ENCODE measurements around the gene TIGAR. TPM values are rescaled to one million over a fixed set of nuclear protein-coding genes. Genes with fewer than 3 reads are reported as not detected.
A peak's percentile ranks its signal among the peaks of the same experiment; 100 is the strongest.

Gene TIGAR
- total RNA-seq, 1 donor from 2014 or later = 13.6 TPM

DNA sequence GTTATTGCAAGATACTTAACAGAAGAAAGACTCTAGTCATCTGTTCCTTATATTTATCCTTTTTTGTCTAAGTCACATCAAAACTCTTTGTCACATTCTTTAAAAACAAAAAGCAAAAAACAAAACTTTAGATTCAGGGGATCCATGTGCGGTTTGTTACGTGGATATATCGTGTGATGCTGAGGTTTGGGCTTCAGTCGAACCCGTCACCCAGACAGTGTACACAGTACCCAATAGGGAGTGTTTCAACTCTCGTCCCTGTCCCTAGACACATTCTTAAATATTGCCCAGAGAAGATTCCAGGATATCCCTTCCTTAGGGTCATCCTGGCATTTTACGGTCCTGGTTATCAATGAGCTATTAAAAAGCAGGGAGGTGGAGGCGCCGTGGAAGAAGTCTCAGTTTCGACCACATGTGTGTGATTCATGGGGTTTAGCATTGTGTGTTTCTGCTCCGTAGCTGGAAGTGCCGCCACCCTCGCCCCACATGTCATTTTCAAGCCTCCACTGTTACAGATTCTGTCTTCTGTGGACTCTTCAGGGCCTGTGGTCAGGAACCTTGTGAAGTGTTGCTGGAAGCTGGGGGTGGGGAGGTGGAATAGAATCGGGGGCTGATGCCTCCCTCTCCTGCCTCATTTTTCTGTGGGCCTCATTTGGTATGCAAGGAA, 27.6 kb upstream of the TIGAR start:
- ATAC-seq (ENCODE audit: poor library complexity) (no peak), DNase-seq (no peak)
- intact Hi-C loops (cut with DNase I) = no loop called here

DNA sequence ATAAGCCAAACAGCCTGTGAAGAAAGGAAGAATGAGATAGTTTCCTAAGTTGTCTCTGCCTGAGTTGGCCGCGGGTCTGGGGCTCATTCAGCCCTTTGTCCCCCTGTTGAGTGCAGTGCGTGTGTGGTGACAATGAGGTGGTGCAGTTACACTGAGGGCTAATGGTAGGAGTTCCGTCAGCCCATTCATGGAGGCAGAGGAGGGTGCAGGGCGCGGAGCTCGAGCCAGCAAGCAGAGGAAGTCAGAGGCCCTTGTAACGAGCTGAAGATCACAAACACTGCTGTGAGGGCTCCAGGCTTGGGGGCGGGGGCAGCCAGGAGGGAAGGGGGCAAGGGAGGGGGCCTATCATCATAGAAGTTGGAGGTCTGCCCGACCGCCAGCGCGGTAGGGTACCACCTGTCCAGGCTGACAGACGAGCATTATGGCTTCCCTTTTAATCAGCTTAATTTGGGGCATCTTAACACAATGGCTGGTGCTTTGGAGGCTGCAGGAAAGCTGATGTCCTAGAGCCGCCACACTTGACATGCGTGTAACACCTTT, 27.0 kb upstream of the TIGAR start:
- peak; percentile 18 for ATAC-seq (ENCODE audit: poor library complexity)
- intact Hi-C loops (cut with DNase I) = no loop called here
- no peak for DNase-seq

DNA sequence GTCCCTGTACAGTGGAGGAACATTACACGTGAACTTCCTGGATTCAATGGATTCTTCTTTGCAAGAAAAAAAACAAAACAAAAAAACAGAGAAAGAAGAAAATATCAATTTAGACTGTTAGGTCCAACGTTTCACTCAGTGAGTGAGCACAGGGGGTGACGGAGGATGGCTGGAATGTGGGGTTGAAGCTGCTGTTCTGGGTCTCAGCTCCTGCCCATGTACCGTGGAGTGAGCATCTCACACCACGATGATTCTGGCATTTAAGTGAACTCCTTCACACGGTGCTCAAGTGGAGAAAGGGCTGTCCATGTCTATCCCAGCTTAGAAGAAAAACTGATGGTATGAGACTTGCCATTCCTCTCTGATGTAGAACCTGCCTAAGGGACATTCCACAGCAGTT, 24.3 kb upstream of the TIGAR start:
- DNase-seq = no peak
- no peak for ATAC-seq (ENCODE audit: poor library complexity)
- intact Hi-C loops (cut with DNase I) = no loop called here

GRCh38 chr12:4297617-4298016, 23.4 kb upstream of the TIGAR start:
- ATAC-seq (ENCODE audit: poor library complexity) (no peak), DNase-seq (no peak)
- intact Hi-C loops (cut with DNase I) = no loop called here

DNA sequence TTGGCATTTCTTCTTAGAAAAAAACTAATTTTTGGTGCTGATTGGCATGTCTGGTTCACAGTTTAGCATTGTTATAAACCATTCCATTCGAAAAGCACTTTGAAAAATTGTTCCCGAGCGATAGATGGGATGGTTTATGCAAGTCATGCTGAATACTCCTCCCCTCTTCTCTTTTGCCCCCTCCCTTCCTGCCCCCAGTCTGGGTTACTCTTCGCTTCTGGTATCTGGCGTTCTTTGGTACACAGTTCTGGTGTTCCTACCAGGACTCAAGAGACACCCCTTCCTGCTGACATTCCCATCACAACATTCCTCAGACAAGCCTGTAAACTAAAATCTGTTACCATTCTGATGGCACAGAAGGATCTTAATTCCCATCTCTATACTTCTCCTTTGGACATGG, 20.1 kb upstream of the TIGAR start:
- intact Hi-C loops (cut with DNase I) = no loop called here
- DNase-seq (no peak), ATAC-seq (ENCODE audit: poor library complexity) (peak; percentile 58)

DNA sequence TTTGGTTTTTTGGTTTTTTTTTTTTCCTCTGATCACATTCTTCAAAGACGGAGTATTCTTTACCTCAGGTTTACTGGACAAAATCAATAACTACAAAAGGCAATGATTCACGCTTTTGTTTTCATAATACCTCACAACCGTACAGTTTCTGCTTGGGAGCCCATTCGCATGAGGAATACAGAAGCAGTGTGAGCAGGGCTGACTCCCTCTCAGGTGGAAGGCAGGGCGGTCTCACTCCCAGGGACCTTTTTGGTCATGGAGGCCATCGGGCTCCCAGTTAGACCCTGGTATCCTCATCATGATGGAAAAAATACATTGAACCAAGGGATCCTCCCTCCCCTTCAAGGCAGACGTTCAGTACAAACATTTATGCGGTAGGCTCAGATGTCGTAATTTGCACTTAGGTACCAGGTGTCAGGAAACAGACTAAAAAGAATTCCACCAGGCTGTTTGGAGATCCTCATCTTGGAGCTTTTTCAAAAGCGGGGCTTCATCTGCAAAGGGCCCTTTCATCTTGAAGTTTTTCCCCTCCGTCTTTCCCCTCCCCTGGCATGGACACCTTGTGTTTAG, 19.0 kb upstream of the TIGAR start:
- DNase-seq = no peak
- intact Hi-C loops (cut with DNase I) = no loop called here
- no peak for ATAC-seq (ENCODE audit: poor library complexity)

DNA sequence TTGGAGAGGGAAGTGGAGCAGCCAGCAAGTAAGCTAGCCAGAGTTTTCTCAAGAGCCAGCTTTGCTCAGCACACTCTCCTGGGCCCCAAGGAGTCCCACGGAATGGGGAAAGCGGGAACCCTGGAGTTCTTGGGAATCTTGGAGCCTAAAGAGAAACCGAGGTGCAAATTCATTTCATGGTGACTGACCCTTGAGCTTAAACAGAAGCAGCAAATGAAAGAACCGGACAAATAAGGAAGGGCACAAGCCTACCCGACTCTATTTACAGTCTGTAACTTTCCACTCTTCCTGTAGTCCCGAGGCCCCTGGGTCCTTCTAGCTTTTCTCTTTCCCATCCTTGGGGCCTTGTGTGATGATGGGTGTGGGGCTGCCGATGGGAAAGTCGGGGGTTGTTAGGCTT, 18.1 kb upstream of the TIGAR start:
- DNase-seq (no peak), ATAC-seq (ENCODE audit: poor library complexity) (no peak)
- intact Hi-C loops (cut with DNase I) = no loop called here

GRCh38 chr12:4303750-4304149, 17.3 kb upstream of the TIGAR start:
- peak; percentile 16 for ATAC-seq (ENCODE audit: poor library complexity)
- intact Hi-C loops (cut with DNase I) = no loop called here
- DNase-seq = no peak

DNA sequence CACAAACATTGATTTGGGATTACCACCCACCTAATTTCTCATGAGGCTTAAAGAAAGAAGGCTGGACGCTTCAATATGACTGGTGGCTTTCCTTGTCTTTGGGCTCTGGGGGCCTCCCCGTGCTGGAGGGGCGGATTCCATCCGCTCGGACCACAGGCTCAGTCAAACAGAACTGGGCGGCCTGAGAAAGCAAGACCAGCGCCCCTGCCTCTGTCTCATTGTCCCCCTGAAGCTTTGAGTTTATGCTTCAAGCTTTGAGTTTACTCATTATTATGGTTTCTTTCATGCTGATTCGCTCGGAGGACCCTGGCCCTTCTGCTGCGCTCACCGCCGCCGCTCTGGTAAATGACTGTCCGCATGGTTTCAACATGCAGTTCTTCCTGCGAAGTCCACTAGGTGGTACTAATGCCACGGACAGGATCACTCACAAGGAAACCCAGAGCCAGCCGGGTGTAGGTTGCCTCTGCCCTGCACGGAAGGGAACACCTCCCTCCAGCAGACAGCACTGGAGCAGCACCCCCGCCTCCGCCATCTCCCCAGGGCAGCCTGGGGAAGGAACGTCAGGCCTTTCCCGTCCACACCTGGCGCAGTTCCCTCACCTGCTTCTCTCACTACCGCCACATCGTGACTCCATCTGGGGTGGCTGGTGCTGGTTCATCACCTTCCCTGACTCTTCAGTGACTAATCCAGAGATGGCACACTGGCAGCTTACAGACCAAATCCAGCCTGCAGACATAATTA, 13.2 kb upstream of the TIGAR start:
- DNase-seq (peak; percentile 69), ATAC-seq (ENCODE audit: poor library complexity) (peak; percentile 83)
- intact Hi-C loops (cut with DNase I) = no loop called here

DNA sequence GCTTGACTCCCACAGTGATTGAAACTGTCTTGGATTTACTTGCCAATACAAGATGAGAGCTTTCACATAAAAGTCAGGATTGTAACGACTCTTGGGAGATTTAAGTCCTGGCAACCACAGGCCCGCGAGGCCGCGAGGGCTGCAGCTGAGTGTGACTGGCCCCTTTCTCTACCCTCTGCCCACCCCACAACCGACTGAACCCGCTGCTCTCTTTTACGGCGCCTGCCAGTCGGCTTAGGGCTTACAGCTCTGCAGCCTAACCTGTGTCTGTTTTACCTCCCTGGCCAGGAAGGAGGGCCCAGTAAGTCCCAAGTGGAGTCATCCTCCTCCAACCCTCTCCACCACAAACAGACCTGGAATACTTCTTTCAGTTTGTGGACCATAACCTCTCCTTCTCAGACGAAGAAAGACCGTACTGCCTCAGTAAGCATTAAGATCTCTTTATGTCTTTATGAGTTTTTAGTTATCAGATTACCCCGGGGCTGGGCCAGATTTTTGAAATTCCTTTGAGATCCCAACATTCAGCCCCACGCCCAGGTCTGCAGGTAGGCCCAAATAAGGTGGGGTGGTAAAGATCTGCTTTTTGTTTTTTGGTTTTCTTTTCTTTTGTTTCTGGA, 12.6 kb upstream of the TIGAR start:
- ATAC-seq (ENCODE audit: poor library complexity) (no peak), DNase-seq (no peak)
- intact Hi-C loops (cut with DNase I) = no loop called here

DNA sequence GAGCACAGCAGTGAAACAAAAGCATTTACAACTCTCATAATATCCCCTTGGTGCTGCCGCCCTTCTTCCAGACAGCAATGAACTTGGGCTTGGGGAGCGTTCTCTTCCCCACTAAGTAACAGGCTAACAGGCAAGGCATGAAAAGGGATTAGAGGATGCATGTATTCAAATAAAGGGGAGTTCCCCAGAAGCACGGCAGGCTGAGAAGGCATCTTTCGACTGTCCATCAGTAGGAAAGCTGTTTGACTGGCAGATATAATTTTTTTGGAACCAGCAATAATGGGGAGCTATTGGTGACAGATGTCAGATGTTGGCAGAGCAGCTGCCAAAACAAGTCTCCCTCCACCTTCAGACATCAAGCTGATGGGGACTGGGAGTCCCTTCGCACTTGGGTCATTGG, 9.2 kb upstream of the TIGAR start:
- ATAC-seq (ENCODE audit: poor library complexity) (no peak), DNase-seq (no peak)
- intact Hi-C loops (cut with DNase I) = no loop called here

- ATAC-seq (ENCODE audit: poor library complexity) (no peak), DNase-seq (no peak)
- intact Hi-C loops (cut with DNase I) = no loop called here
Observed at GRCh38 chr12:4312251-4312650, 8.8 kb upstream of the TIGAR start.

- ATAC-seq (ENCODE audit: poor library complexity) = peak; percentile 40
- no peak for DNase-seq
- intact Hi-C loops (cut with DNase I) = no loop called here
Observed at GRCh38 chr12:4320497-4320852, 538 bp upstream of the TIGAR start.

- ATAC-seq (ENCODE audit: poor library complexity) (no peak), DNase-seq (no peak)
- intact Hi-C loops (cut with DNase I) = no loop called here
Observed at GRCh38 chr12:4322726-4323125, 1.7 kb downstream of the TIGAR start.

- ATAC-seq (ENCODE audit: poor library complexity) = no peak
- intact Hi-C loops (cut with DNase I) = no loop called here
Observed at GRCh38 chr12:4323396-4323795, 2.4 kb downstream of the TIGAR start.

DNA sequence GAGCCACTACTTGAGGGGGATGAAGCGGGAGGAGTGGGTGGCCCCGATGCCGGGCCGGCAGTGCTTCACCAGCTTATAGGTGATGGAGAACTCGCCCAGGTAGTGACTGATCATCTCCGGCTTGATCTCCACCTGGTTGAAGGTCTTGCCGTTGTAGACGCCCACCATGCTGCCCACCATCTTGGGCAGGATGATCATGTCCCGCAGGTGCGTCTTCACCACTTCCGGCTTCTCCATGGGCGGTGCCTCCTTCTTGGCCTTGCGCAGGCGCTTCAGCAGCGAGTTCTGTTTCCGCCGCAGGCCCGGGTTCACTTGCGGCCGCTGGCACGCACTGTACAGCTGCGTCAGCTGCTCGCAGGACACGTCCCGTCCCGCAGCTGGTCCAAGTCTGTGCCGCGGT, 3.4 kb downstream of the TIGAR start:
- ATAC-seq (ENCODE audit: poor library complexity) (no peak), DNase-seq (no peak)
- intact Hi-C loops (cut with DNase I) = no loop called here

More at GRCh38 chr12:4323396-4323795, 2.4 kb downstream of the TIGAR start:
- DNase-seq = no peak

GRCh38 chr12:4325966-4326365, 5.0 kb downstream of the TIGAR start:
- DNase-seq (no peak), ATAC-seq (ENCODE audit: poor library complexity) (peak; percentile 5)
- intact Hi-C loops (cut with DNase I) = no loop called here

DNA sequence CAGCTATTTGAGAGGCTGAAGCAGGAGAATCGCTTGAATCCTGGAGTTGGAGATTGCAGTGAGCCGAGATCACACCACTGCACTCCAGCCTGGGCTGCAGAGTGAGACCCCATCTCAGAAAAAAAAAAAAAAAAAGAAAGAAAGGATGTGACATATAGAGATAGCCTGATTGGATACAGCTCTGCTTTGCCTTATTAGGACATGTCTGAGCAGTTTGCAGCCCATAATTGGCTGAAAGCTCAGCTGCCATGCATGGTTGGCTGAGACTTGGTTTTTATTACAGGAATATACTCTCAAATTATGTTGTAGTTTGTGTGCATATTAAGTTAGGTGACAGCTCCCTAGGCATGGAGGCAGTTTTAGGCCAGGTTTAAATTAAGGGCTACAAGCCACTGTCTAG, 6.3 kb downstream of the TIGAR start:
- intact Hi-C loops (cut with DNase I) = no loop called here
- no peak for ATAC-seq (ENCODE audit: poor library complexity)
- DNase-seq = no peak

DNA sequence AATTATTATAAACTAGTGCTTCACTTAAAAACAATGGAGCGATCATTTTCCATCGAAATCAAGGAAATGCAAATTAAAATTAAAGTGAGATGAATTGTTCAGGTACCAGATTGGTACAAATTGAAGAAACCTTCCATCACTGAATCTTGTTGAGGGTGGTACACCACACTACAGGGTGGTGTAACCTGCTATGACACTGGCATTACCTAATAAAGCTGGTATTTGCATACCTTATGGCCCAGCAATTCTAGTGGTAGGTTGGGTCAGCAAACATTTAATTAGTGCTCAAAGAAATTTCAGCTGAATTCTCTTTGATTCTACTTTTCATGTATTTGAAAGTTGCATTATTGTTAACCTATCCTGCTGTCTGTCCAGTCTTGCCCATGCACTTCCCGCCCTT, 9.2 kb downstream of the TIGAR start:
- intact Hi-C loops (cut with DNase I) = no loop called here
- ATAC-seq (ENCODE audit: poor library complexity) = no peak
- DNase-seq = no peak

DNA sequence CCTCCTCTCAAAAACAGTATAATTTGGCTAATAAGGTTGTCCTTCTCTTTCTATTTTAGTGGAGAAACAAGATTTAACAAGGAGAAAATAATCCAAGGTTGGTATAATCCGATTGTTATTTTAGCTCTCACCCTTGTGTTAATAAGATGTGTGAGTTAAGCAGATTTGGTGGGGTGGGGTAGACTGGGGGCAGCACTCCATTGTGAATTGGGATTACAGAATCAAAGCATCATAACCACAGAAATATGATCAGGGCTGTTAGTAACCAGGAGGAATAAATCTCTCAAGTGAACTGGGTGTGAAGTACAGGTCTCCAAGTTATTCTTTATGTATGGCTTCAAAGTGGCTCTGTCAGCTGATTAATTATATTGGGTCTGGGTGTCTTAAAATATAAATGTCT, 10.2 kb downstream of the TIGAR start:
- ATAC-seq (ENCODE audit: poor library complexity) = no peak
- DNase-seq = no peak
- intact Hi-C loops (cut with DNase I) = no loop called here

All from Right ventricle myocardium superior (tissue), 1 donor.